Measurements from ENCODE around the gene KCNJ14.

- TF ChIP-seq EZH2 (optimal IDR thresholded peaks at IDR 0.05; ENCODE audit: low read depth, low read length) (no peak), CTCF (IDR thresholded peaks at IDR 0.05; ENCODE audit: low read length) (peak; percentile 94)
Observed at GRCh38 chr19:48489608-48490216, 34.3 kb downstream of the KCNJ14 start.
